HG03097 (cell line): ENCODE measurements around the gene HOXD12.

Experiments used
- ATAC-seq: cut with Tn5 transposase; IDR thresholded peaks from one replicate; pipeline ENCODE4 v1.9.1; 2021; ENCODE audit not compliant: unreplicated experiment, low FRiP score

Gene HOXD12

GRCh38 chr2:176080540-176081375, 18.8 kb upstream of the HOXD12 start:
- no peak for ATAC-seq

- ATAC-seq: no peak
Measured at GRCh38 chr2:176081376-176081836, 18.2 kb upstream of the HOXD12 start.

DNA sequence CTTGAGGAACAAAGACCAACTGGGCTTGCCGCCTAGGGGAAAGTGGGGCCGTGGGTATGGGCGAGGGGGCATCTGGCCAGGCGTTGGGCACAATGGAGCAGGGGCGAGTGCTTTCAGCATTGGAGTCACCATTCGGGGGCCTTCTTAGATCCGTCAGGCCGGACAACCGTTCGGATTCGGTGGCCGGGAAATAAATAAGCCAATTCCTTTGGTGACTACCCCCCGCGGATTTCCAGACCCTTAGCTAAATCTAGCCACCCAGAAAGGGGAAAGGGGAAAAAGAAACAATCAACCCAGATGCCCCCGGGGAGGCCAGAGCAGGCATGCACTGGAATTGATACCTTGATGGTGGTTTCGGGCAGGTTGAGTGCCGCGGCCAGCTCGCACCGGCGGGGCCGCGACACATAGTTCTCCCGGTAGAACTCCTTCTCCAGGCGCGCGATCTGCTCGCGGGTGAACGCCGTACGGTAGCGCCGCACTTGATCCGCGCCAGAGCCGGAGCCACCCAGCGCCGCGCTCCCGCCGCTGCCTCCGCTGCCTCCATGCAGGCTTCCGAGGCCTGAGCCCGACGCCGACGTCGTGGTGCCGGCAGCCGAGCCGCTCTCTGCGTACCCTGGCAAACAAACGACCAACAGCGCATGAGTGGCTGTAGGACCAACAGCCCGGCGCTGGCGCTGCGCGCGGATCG, 17.6 kb upstream of the HOXD12 start:
- ATAC-seq: no peak

- ATAC-seq: no peak
Measured at GRCh38 chr2:176082525-176082823, 17.1 kb upstream of the HOXD12 start.

GRCh38 chr2:176082824-176083751, 16.5 kb upstream of the HOXD12 start:
- no peak for ATAC-seq

- no peak for ATAC-seq
Measured at GRCh38 chr2:176083796-176084261, 15.8 kb upstream of the HOXD12 start, which contains the start of gene EVX2. TSS of gene EVX2 (minus strand) at chr2:176083962. CDS start at chr2:176083776, 186 bp downstream.

GRCh38 chr2:176084611-176085119, 14.9 kb upstream of the HOXD12 start:
- no peak for ATAC-seq

- ATAC-seq: no peak
Measured at GRCh38 chr2:176085120-176085788, 14.3 kb upstream of the HOXD12 start.

DNA sequence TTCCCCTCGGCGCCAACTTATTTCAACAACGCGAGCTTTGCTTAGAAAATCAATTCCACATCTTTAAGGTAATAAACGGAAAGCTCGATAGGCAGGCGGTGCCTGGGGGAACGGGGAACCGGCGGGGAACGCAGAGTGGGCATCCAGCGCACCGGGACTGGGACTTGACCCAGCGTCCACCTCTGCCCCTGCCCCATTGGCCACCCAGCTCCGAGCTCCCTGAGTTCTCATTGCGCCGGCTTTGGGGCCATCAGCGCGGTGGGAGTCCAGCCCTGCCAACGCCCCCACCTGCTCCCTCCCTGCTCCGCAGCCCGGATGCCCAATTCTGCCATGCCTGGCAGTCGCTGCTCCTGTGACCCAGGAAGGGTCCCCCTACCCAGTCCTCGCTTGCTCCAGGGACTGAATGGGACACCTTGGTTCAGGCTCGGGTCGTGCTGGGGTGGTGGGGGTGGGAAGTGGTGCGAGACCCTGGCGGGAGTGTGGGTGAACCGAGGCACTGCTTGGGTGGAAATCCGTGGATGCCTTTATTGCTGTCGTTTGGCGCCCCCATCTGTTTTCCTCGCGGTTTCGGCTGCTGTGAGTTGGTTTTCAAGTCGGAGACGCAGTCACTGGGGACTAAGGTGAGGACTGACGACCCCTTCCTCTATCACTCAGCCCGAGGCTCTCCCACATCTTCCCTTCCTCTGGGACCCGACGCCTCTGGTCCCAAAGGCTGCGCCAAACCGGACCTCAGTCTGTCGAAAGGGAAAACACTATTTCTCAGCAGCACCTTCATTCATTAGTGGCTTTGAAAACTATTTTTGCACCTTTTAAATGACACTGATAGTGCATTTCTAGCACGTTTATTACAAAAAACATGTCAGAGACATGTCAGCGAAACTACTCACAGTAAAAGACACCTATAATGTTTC, 13.5 kb upstream of the HOXD12 start:
- ATAC-seq: no peak

- ATAC-seq: no peak
Measured at GRCh38 chr2:176087330-176088047, 12.1 kb upstream of the HOXD12 start.

GRCh38 chr2:176088048-176088936, 11.3 kb upstream of the HOXD12 start:
- ATAC-seq: no peak

DNA sequence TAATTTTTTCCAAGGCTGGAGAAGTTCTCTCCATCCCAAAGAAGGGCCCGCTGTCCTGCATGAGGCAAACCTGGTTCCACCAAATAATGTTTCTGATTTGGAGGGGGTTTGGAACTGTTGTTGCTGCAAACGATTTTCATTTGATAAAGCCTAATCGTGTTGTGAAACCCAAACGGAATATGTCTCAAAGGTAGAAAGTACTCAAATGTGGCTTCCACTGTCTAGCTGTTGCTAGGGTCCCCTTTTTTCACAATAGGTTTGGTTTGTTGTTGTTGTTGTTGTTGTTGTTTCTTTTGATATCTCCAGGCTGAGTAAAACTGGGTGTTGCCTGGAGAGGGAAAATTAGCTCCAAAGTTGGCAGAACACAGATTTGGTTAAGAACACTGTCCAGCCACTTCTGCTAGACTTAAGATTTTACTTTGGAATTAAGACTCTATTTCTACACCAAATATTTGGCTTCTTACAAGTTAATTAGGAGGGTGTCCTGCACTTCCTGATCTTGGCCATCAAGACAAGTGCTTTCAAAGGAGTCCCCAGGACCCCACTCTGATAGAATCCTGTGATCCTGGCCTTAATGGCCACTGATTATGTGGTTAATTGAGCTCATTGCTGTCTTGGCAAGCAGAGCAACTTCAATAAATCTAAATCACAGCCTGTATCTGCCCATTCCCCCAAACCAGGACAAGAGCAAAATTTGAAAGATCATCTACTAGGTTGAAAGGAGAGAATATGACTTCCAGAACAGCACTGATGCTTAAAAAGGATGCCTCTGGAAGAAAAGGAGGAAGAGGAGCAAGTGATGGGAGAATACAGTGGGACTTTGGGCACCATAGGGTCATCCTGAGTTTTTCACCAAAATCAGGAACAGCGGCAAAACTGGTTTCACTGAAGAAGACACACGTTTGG, 10.4 kb upstream of the HOXD12 start:
- ATAC-seq: no peak

DNA sequence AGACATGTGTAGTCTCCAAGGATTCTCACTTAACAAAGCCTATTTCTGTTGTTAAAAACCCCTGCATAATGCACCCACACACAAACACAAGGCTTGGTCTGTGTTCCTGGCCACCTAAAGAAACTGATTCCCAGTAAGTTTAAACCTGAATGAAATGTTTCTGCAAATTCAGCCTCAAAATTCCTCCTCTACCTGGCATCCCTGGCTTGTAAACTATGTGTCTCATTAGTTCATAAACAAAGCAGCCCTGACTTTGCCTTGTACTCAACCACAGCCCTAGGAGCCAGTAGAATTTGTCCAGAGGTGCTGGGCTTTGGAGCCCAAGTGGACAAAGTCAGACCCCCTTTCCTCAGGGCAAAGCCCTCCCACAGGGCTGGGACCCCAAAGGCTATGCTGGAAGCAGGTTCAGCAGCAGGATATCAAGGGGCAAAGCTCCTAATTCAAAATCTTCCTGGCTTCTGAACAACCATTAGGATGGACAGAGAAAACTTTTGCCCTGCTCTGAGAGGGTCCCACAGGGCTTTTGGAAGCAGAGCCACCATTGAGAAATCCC, 9.7 kb upstream of the HOXD12 start:
- no peak for ATAC-seq

- ATAC-seq: no peak
Measured at GRCh38 chr2:176090862-176091261, 8.7 kb upstream of the HOXD12 start.

- ATAC-seq: no peak
Measured at GRCh38 chr2:176091329-176092258, 8.0 kb upstream of the HOXD12 start.
